Measurements from ENCODE around the gene MGRN1. TPM values are rescaled to one million over a fixed set of nuclear protein-coding genes. Genes with fewer than 3 reads are reported as not detected.

The MGRN1 gene
- total RNA-seq, 3 donors from 2014 or later: 72.3 to 80.2 (median 77.0) TPM

- DNase-seq: peak in 1 of 3 donors; percentile 45
- no peak overlapping the region for H3K4me3 ChIP-seq
- intact Hi-C loops (cut with DNase I, micrococcal nuclease): no loop called here
- H3K9me3 ChIP-seq: no peaks in the 10 kb centered on the region
- no peak for TF ChIP-seq CTCF (IDR thresholded peaks at IDR 0.05)
- ATAC-seq: no peak
- peaks cover 9% of the 10 kb centered on the region for H3K4me1 ChIP-seq (ENCODE audit: low read depth)
- H3K36me3 ChIP-seq (ENCODE audit: low read depth): no peaks in the 10 kb centered on the region
These were observed 58.8 kb downstream of the MGRN1 start for GRCh38 chr16:4683255-4684057.

GRCh38 chr16:4684058-4684715, 59.6 kb downstream of the MGRN1 start:
- intact Hi-C loops (cut with DNase I, micrococcal nuclease): no loop called here
- no peak for TF ChIP-seq CTCF (IDR thresholded peaks at IDR 0.05)
- Histone ChIP-seq H3K4me1 (ENCODE audit: low read depth) (peaks cover 3% of the 10 kb centered on the region), H3K36me3 (ENCODE audit: low read depth) (no peaks in the 10 kb centered on the region), H3K9me3 (no peaks in the 10 kb centered on the region), H3K4me3 (no peak overlapping the region)
- DNase-seq (peak in 1 of 3 donors; percentile 49), ATAC-seq (no peak)

GRCh38 chr16:4684763-4685162, 60.1 kb downstream of the MGRN1 start:
- TF ChIP-seq CTCF (IDR thresholded peaks at IDR 0.05): no peak
- H3K9me3 ChIP-seq: no peaks in the 10 kb centered on the region
- DNase-seq: peak in 1 of 3 donors; percentile 46
- no peak for ATAC-seq
- intact Hi-C loops (cut with DNase I, micrococcal nuclease): no loop called here
- H3K4me1 ChIP-seq (ENCODE audit: low read depth): peaks cover 3% of the 10 kb centered on the region
- no peak overlapping the region for H3K4me3 ChIP-seq
- H3K36me3 ChIP-seq (ENCODE audit: low read depth): no peaks in the 10 kb centered on the region

DNA sequence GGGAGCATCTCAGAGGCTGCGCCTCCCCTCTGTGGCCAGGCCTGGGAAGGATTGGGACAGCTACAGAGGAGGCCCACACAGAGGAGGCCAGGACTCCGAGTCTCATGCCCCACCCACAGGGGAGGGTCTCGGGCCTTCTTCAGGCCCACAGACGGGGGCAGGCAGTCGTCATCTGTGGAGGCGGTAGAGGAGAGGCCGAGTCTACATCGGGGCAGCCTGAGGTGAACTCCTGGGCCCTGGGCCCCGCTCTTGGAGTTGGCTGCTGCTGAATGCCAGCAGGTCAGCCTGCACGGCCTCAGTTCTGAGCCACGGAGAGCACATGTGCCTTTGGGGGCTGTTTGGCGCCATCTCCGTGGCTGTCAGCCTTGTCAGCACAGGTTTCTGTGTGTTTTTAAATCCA, 60.7 kb downstream of the MGRN1 start:
- Histone ChIP-seq H3K9me3 (no peaks in the 10 kb centered on the region), H3K4me1 (ENCODE audit: low read depth) (peaks cover 3% of the 10 kb centered on the region), H3K36me3 (ENCODE audit: low read depth) (no peaks in the 10 kb centered on the region), H3K4me3 (no peak overlapping the region)
- ATAC-seq (no peak), DNase-seq (peak in 1 of 3 donors; percentile 38)
- no peak for TF ChIP-seq CTCF (IDR thresholded peaks at IDR 0.05)
- intact Hi-C loops (cut with DNase I, micrococcal nuclease): no loop called here

- H3K4me1 ChIP-seq (ENCODE audit: low read depth): peaks cover 2% of the 10 kb centered on the region
- H3K9me3 ChIP-seq: no peaks in the 10 kb centered on the region
- ATAC-seq (no peak), DNase-seq (peak in 1 of 3 donors; percentile 47)
- no peak overlapping the region for H3K4me3 ChIP-seq
- TF ChIP-seq CTCF (IDR thresholded peaks at IDR 0.05): no peak
- intact Hi-C loops (cut with DNase I, micrococcal nuclease): no loop called here
- no peaks in the 10 kb centered on the region for H3K36me3 ChIP-seq (ENCODE audit: low read depth)
These were observed 61.3 kb downstream of the MGRN1 start for GRCh38 chr16:4685776-4686496.
